NK-92 treated with Interleukin-12 subunit alpha and Interleukin-12 subunit beta, amount 100 ng/mL, for 24 hours (cell line): ENCODE data around the gene DMXL2.

Experiments used
- DNase-seq: peaks from one replicate; lab custom pipeline; 2025; lab: John Stamatoyannopoulos, UW

DMXL2 gene

GRCh38 chr15:51414256-51414860, 208.2 kb downstream of the DMXL2 start:
- no peak for DNase-seq

DNA sequence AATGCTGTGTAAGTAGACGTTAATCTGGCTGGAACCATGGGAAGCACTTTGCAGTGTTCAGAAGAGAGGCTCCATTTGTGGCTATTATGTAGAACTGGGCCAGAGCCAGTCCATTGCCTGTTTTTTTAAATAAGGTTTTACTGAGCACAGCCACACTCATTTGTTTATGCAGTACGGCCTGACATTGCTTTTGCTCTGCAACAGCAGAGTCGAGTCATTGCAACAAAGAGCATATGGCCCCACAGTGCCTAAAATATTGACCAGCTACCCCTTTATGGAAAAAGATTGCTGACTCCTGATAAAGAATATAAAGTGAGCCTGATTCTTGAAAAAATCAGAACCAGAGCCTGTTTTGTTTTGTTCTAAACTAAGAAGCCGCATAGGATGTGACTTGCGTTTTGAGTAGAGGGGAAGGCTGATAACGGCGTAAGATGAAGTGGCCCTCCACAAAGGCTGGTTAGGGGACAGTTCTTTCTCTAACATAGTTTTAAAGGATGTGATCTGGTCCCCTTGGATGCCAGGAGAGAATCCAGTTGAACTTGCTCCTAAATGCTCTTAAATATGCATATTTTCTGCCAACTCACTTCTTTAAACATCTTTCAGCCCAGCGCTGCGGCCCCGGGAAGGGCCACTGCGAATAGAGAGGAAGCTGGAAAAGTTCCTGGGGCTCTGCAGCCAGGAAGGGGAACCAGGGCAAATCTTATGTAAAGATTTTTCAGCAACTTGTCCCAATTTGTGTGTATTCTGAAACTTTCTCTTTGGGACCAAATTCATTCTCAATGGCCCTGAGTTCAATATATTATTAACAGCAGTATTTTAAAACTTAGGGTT, 216.7 kb downstream of the DMXL2 start:
- DNase-seq, result no peak

GRCh38 chr15:51403946-51404695, 218.4 kb downstream of the DMXL2 start:
- DNase-seq, result no peak

GRCh38 chr15:51403072-51403878, 219.3 kb downstream of the DMXL2 start:
- DNase-seq, result no peak

DNA sequence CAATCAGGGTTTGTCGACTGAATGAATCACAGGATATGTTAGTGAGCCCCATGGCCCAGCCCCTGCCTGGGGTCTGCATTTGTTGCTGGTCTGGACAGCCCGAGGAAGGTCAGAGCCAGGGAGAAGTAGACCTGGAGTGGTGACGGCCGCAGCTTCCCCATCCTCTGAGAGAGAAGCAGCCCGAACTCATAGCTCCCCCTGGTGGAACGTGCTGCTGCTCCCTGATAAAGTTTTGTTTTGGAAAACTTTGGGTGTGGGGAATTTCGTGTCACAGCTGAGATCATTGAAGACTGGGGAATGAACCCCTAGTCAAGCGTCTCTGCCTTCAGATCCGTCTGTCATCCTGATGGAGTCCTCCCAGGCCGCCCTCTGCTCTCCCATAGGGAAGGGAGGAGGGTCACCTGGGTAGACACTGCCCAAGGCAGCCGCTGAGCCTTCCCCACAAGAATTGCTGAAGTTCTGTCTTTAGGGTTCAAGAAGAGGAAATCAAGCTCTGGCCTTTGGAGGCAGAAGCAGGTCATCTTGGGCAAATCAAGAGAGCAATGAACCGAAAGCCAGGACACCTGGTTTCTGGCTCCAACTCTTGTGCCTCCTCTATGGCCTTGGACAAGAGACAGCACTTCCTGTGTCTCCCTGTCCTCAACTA, 220.6 kb downstream of the DMXL2 start:
- no peak for DNase-seq

DNA sequence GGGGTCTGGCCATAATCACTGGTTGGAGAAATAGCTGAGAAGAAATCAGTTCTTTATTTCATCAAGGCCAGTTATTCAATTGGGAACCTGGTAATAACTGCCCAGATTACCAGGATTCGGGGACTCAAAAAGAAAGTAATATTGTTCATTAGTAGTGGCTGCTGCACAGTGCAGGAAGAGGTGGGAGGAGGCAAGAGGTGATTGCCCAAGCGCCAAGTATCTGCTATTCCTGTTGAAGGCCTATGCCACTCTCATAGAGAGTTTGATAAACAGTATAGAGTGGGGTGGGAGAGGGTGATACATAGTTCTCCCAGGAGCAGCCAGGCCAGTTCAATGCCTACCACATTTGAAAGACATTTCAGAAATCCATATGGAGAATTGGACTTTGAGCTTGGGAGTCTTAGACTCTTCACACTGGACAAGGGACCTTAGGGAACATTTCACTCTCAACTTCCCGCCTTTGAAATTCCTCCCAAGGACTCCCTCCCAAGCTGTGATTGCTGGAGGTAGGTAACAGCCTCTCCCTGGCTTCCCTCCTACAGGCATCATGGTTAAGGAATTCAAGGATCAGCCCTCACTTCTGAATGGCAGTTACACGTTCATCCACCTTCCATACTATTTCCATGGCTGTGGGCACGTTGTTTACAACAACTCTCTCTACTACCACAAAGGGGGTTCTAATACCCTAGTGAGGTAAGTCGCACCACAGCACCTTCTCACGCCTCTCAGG, 221.4 kb downstream of the DMXL2 start:
- DNase-seq, result no peak

- no peak for DNase-seq
Measured at GRCh38 chr15:51398626-51399025, 223.9 kb downstream of the DMXL2 start.
